Colonic mucosa (tissue), 4 donors: ENCODE data around the gene EEF1G. TPM values are rescaled to one million over a fixed set of nuclear protein-coding genes. Genes with fewer than 3 reads are reported as not detected.

Source experiments
- DNase-seq: peaks from one replicate; pipeline ENCODE4 v3.0.0-alpha.2; 2020
- H3K27ac ChIP-seq: fragments of 200-600 bp; one replicate; pipeline ENCODE4 v1.8.0; 2021
- H3K27me3 ChIP-seq: fragments of 200-600 bp; one replicate; pipeline ENCODE4 v1.8.0; 2021
- H3K36me3 ChIP-seq: fragments of 200-600 bp; one replicate; pipeline ENCODE4 v1.8.0; 2021
- H3K4me1 ChIP-seq: fragments of 200-600 bp; one replicate; pipeline ENCODE4 v1.8.0; 2021; ENCODE audit warnings: mild to moderate bottlenecking
- H3K4me3 ChIP-seq: fragments of 200-600 bp; one replicate; pipeline ENCODE4 v1.8.0; 2021
- H3K9ac ChIP-seq, 2 donors: one replicate each; pipeline ENCODE4 v1.7.0; 2013; ENCODE audit warnings: control low read depth in 2 of 2, low read depth in 2 of 2, low read length in 2 of 2
- H3K9me3 ChIP-seq: fragments of 200-600 bp; one replicate; pipeline ENCODE4 v1.8.0; 2021
- CTCF ChIP-seq: fragments of 200-600 bp; IDR thresholded peaks from one replicate; pipeline ENCODE4 v1.8.0; 2022; ENCODE audit warnings: antibody characterized with exemption, mild to moderate bottlenecking
- intact Hi-C: fragments of 100-400 bp; cut with DNase I; formaldehyde crosslinking; loops from one replicate; pipeline ENCODE4 v1.14.1; 2022
- total RNA-seq, 2 donors: library from RNA; stranded (reverse); fragmentation: NEBNext Ultra II Directional in 1 of 2; extraction: Animal tissue kit (Norgen Biotek cat#: 25700) in 1 of 2; gene quantifications; one replicate each; pipeline ENCODE4 v1.2.1, GENCODE V29; 2021
- donor health status: healthy.
- donor health status: DM: no; HTN: no; CAD: no.
- donor health status: DM: no; HTN: no; CAD: no.

The EEF1G gene
- total RNA-seq, 2 donors from 2014 or later: 1,328 to 1,358 TPM

GRCh38 chr11:62601372-62602140 lies 27.9 kb upstream of the EEF1G start, which contains the start of gene MTA2:
MTA2 (minus strand) TSS chr11:62601865; CDS start chr11:62601450, 415 bp downstream.
- peaks cover 5% of the 10 kb centered on the region for H3K4me1 ChIP-seq
- intact Hi-C loops: no loop called here
- H3K4me3 ChIP-seq: peak within 1 kb of the TSS; percentile 87
- no peaks in the 10 kb centered on the region for H3K27me3 ChIP-seq
- H3K36me3 ChIP-seq: peaks cover 6% of the 10 kb centered on the region
- peak within 1 kb of the TSS; percentile 97 to 98 for H3K9ac ChIP-seq
- no peak for TF ChIP-seq CTCF
- no peaks in the 10 kb centered on the region for H3K9me3 ChIP-seq
- H3K27ac ChIP-seq: peak within 1 kb of the TSS; percentile 99
- DNase-seq: peak; percentile 97

GRCh38 chr11:62601122-62601371 lies 27.4 kb upstream of the EEF1G start:
- intact Hi-C loops: no loop called here
- DNase-seq: peak; percentile 54
- Histone ChIP-seq H3K27ac (peak overlapping the region; percentile 99), H3K36me3 (peaks cover 6% of the 10 kb centered on the region), H3K27me3 (no peaks in the 10 kb centered on the region), H3K9ac (peak overlapping the region; percentile 97 to 98), H3K9me3 (no peaks in the 10 kb centered on the region), H3K4me3 (peak overlapping the region; percentile 87), H3K4me1 (peaks cover 5% of the 10 kb centered on the region)
- TF ChIP-seq CTCF: no peak

GRCh38 chr11:62600367-62601121 lies 26.9 kb upstream of the EEF1G start:
- no peak for TF ChIP-seq CTCF
- Histone ChIP-seq H3K36me3 (peaks cover 6% of the 10 kb centered on the region), H3K27me3 (no peaks in the 10 kb centered on the region), H3K4me3 (peak overlapping the region; percentile 87), H3K4me1 (peaks cover 5% of the 10 kb centered on the region), H3K27ac (peak overlapping the region; percentile 99), H3K9me3 (no peaks in the 10 kb centered on the region), H3K9ac (peak overlapping the region; percentile 97 to 98)
- intact Hi-C loops: no loop called here
- DNase-seq: no peak

GRCh38 chr11:62599901-62600300 lies 26.2 kb upstream of the EEF1G start:
- Histone ChIP-seq H3K9ac (peak overlapping the region; percentile 47 to 97), H3K4me3 (peak overlapping the region; percentile 87), H3K27ac (peak overlapping the region; percentile 99), H3K27me3 (no peaks in the 10 kb centered on the region), H3K36me3 (peaks cover 6% of the 10 kb centered on the region), H3K9me3 (no peaks in the 10 kb centered on the region), H3K4me1 (peaks cover 5% of the 10 kb centered on the region)
- intact Hi-C loops: loop anchor here (10.0 kb wide), 1 partner anchor 95 kb away; no protein-coding TSS in a partner anchor
- DNase-seq: no peak
- no peak for TF ChIP-seq CTCF

DNA sequence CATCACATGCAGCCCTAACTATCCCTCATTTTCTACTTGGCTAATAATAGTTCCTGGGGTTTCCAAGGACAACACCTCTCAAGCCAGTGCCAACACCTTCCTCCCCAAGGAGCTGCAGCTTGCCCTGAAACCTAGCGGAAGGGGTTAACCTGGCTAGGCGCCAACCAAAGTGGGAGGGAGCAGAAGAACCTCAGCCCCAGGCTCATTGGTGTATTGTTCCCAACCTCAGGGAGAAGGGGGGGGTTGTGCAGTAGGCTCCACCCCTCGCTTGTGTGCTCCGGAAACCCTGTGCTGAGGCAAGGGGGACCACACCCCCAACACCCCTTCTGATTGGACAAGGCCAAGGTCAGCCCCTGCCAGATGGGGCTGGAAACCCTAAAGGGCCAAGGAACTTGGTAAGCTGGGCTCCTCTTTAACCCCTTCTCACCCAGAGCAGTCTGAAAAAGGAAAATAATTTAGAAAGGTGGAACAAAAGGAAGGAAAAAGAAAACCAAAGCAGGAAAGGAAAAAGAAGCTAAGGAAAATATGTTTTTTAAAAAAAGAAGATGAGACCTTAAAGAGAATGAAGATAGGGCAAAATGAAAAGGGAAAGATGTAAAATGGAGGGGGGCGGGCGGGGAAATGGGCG lies 25.5 kb upstream of the EEF1G start:
- peak overlapping the region; percentile 17 for H3K27ac ChIP-seq
- no peaks in the 10 kb centered on the region for H3K9me3 ChIP-seq
- no peak overlapping the region for H3K4me3 ChIP-seq
- TF ChIP-seq CTCF: no peak
- intact Hi-C loops: loop anchor here (10.0 kb wide), 1 partner anchor 96 kb away; no protein-coding TSS in a partner anchor
- peak; percentile 94 for DNase-seq
- peaks cover 6% of the 10 kb centered on the region for H3K36me3 ChIP-seq
- H3K4me1 ChIP-seq: peaks cover 5% of the 10 kb centered on the region
- peak overlapping the region in 1 of 2 donors; percentile 97 for H3K9ac ChIP-seq
- no peaks in the 10 kb centered on the region for H3K27me3 ChIP-seq
